GM19372 (cell line): ENCODE data around the gene NTF3.

Source experiments
- ATAC-seq: cut with Tn5 transposase; IDR thresholded peaks from one replicate; pipeline ENCODE4 v1.9.1; 2021; ENCODE audit warnings: mild to moderate bottlenecking, low read depth, moderate library complexity; ENCODE audit not compliant: unreplicated experiment

Gene NTF3

GRCh38 chr12:5484426-5484825 lies 52.5 kb downstream of the NTF3 start:
- no peak for ATAC-seq

GRCh38 chr12:5485454-5485853 lies 53.5 kb downstream of the NTF3 start:
- ATAC-seq, result no peak

GRCh38 chr12:5487076-5487475 lies 55.2 kb downstream of the NTF3 start:
- no peak for ATAC-seq

DNA sequence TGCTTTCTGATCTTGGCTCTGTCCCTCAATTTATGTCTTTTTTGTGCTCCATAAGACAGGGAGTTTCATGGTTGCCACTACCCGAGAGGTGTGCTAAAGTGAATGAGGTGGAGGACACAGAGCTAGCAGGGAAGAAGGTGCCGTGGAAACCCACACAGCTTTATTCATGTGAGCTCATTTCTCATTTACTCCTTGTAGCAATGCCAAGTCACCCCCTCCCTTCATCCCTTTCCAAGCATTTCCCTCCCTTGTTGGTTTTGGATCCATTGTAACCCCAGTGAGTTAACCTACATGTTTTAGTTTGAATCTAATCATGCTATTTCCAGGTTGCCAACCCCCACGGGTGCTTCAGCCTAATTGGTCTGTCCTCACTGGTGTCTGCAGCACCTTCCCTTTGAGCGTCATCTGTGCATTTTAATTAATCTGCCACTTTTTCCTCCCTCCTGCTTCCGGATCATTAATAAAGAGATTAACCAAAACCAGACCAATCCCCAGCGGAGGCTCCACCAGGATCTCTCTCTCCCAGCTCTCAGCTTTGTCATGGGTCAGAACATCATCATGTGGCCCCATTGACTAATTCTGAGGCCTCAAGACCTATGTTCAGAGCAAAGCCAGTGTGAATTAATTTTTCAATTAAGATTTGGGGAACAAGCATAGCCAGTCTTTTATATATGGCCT lies 56.2 kb downstream of the NTF3 start:
- ATAC-seq, result no peak

GRCh38 chr12:5488626-5488955 lies 56.7 kb downstream of the NTF3 start:
- ATAC-seq, result no peak

DNA sequence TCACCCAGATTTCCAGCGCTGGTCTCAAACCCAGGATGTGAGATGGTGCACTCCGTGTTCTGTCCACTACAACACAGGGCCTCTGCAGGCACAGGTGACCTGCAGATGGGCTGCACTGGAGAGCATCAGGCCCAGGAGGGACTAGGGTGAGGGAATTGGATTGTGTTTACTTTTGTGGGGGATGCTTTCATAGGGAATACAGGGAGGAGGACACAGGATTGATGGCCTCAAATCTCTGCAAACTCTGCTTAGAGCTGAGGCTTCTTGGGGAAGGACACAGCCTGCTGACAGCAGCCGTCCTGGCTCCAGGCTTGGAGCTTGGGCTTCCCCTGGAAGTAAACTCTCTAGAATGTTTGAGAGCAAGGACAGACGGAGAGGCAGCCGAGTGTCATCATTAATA lies 57.1 kb downstream of the NTF3 start:
- no peak for ATAC-seq

DNA sequence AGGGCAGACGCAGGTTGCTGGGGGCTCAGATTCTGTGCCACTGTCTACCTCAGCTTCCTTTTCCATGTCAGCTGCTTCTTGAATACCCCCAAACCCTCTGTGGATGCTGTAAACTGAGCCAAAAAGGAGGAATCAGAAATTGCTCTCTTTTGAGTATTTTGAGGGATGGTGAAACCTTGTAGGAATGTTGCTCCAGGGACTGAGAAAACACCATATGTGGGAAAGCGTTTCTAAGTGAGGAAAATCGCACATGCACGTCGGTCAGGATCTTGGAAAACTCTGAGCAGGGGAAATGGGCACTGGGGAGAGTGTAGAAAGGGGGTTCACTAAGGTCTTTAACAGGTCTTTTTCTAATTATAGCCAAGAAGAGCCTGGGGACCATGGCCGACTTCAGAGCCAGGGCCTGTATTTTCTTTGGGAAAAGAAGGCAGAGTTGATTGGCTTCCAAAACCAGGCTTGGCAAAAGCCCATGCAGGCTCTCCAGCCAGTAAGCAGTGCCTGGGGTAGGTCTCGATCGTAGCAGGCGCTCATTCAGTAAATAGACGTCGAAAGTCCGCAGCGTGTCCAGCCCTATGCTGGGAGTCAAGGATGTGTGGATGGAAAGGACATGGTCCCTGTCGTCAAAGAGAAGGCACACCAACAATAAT lies 58.0 kb downstream of the NTF3 start:
- no peak for ATAC-seq

DNA sequence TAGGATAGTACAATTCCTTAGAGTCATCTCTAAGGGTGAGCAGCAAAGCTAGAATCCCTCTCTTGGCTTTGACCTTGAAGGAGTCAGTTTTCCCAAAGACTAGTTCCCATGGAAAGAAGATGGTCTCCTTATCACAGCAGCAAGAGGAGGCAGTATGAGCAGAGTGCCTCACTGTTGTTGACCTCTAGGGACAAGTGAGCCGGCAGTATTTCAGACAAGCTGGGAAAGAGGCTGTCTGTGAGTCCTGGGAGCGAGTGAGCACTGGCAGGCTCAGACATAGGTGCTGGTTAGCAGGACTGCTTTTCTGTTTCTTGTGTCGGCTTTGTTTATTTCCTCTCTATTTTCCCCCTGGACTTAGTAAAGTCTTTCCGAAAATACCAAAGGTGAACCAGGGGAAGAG lies 60.7 kb downstream of the NTF3 start:
- no peak for ATAC-seq

GRCh38 chr12:5493018-5493417 lies 61.1 kb downstream of the NTF3 start:
- ATAC-seq, result no peak

- no peak for ATAC-seq
These were observed 62.4 kb downstream of the NTF3 start for GRCh38 chr12:5494343-5494742.

- ATAC-seq, result no peak
These were observed 65.6 kb downstream of the NTF3 start for GRCh38 chr12:5497329-5498053.

DNA sequence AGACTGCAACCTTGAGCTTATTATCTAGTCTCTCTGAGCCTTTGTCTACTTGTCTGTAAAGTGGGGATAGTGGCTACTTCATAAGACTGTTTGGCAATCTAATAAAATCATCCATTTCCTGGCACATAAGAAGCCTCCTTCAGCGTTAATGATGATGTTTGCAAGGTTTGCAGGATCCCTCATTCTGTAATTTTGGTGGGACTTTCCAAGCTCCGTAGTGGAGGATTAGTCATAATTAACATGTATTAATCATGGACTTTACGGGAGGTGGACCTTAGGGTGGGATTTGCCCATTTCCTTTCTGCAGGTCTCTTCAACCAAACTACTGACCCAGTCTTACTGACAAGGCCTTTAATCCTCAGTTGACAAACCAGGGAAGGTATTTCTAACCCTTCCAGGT lies 66.2 kb downstream of the NTF3 start:
- no peak for ATAC-seq

- no peak for ATAC-seq
These were observed 66.9 kb downstream of the NTF3 start for GRCh38 chr12:5498806-5499205.

GRCh38 chr12:5499566-5500330 lies 67.8 kb downstream of the NTF3 start:
- ATAC-seq, result no peak

DNA sequence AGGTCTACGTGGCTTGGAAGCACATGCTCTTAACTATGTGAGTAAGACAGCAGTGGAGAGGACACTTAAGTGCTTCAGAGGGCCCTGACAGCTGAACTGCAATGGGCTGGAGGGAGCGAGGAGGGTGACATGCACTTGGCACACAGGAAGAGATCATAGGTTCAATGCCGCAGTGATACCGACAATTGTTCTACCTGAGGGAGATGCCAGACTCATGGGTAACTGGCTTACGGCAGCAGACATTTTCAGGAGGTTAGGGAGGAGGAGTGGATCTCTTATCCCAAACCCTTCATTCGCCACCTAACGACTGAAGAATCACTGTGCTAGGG lies 68.4 kb downstream of the NTF3 start:
- ATAC-seq, result no peak

GRCh38 chr12:5503774-5504173 lies 71.9 kb downstream of the NTF3 start:
- no peak for ATAC-seq

DNA sequence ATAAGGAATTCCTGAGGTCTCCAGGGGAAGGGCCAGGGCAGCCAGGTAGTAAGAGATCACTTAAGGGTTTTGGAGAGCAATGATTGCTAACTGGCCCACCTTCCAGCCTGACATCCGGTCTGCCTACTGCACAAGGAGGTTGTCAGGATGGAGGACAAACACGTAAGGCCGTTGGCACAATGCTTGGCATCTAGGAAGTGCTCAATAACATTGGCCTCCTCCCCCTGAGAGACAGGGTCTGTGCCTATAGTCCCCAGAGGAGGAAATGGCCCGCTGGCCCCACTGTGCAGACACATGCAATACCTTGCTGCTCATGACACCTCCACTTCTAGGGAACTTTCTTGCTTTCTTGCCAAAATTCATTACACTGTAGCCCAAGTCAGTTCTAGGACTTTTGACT lies 73.2 kb downstream of the NTF3 start:
- no peak for ATAC-seq

GRCh38 chr12:5505751-5506150 lies 73.8 kb downstream of the NTF3 start:
- ATAC-seq, result no peak

DNA sequence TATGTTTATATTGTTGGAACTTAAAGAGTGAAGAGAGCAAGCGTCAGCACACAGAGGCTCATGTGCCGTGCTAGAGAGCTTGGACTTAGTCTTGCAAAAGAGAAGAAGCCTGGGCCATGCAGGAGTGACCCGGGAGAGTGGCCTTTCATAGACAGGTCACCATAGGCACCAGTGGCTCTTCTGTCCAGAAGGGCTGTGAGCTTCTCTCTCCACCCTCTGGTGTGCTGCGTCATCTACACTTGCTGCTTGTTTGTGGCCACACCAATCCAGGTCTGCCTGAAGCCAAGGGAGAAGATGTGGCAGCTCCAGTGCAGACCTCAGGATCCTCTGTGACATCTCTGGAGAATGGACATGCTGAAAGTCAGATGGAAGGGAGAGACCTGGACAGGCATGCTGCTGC lies 74.4 kb downstream of the NTF3 start:
- ATAC-seq, result no peak

- ATAC-seq, result no peak
These were observed 74.9 kb downstream of the NTF3 start for GRCh38 chr12:5506821-5507231.

DNA sequence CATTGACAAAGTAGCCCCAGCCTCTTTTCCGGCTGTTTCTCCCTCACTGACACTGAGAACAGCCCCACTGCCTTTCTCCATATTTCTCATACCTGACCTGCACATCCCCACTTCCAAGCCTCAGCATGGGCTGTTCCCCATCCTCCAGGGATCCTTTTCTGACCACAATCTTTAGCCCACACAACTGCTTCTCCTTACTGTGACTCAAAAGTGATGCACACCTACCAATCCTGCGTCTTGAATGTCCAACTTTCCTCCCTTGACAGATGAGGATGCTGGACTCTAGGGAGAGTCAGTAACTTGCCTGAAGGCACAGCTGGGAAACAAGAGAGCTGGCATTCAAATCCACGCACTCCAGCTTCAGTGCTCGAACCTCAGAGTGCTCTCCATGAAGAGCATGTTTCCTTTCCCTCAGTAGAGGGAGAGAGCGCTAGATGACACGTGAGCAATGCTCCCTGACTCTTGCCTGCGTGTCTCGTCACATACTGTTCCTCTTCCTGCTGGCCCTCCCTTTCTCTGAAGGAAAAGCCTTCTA lies 75.6 kb downstream of the NTF3 start:
- no peak for ATAC-seq
